HCT116 (cell line): Measurements from ENCODE around the gene BTBD9.

Source experiments
- CEBPB ChIP-seq: IDR thresholded peaks from 2 replicates; pipeline ENCODE4 v1.6.1; 2012; ENCODE audit warnings: low read depth
- EGR1 ChIP-seq: IDR thresholded peaks from 2 replicates; pipeline ENCODE4 v1.6.1; 2012; ENCODE audit warnings: low read depth
- POLR2A ChIP-seq: IDR thresholded peaks from 2 replicates; pipeline ENCODE4 v1.7.0; 2011; ENCODE audit warnings: borderline replicate concordance; ENCODE audit not compliant: insufficient read depth, insufficient read length; ENCODE audit errors: extremely low read depth
- SP1 ChIP-seq: IDR thresholded peaks from 2 replicates; pipeline ENCODE4 v1.6.1; 2012; ENCODE audit warnings: low read depth
- TCF7L2 ChIP-seq: IDR thresholded peaks from 2 replicates; pipeline ENCODE4 v1.7.0; 2011; ENCODE audit warnings: borderline replicate concordance, inconsistent platforms; ENCODE audit not compliant: insufficient read depth, insufficient read length; ENCODE audit errors: extremely low read depth
- TF ChIP-seq, protein P1 (sequence below), 3 experiments: fragments of 200-600 bp in 1 of 3; sonication (generic) in 1 of 3; IDR thresholded peaks in 2 of 3; conservative IDR thresholded peaks in 1 of 3; 2 replicates each; pipeline ENCODE4 v1.5.1; 2012 to 2017; ENCODE audit warnings: low read depth in 2 of 3, low read length in 2 of 3, antibody characterized with exemption in 1 of 3, borderline replicate concordance in 1 of 3, control low read depth in 1 of 3, mild to moderate bottlenecking in 1 of 3, mixed read lengths in 1 of 3, mixed run types in 1 of 3, moderate library complexity in 1 of 3; ENCODE audit not compliant: insufficient read depth in 1 of 3

DNA sequence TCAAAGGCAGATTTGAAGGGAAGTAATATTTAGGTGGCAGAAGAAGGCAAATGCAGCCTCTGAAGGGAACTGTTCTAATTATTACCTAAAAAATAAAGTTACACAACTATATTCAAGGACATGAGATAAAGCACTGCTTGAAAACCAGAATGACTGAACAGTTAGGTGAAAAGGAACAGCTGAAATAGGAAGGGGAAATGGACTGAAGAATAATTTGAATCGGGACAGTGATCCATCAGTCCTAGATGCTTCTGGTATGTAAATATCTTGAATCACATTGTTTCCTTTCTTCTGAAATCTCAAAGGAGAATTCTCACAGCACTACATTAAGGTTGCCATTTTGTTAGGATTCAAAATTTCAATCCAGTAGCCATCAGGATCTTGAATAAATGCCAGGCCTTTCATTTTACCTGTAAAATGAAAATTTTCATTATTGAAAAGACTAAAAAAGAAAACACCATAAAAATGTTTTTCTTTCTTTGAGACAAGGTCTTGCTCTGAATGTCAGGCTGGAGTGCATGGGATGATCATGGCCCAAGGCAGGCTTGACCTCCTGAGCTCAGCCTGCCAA is 37.3 kb upstream of the BTBD9 start:
- TF ChIP-seq, protein P1, sequence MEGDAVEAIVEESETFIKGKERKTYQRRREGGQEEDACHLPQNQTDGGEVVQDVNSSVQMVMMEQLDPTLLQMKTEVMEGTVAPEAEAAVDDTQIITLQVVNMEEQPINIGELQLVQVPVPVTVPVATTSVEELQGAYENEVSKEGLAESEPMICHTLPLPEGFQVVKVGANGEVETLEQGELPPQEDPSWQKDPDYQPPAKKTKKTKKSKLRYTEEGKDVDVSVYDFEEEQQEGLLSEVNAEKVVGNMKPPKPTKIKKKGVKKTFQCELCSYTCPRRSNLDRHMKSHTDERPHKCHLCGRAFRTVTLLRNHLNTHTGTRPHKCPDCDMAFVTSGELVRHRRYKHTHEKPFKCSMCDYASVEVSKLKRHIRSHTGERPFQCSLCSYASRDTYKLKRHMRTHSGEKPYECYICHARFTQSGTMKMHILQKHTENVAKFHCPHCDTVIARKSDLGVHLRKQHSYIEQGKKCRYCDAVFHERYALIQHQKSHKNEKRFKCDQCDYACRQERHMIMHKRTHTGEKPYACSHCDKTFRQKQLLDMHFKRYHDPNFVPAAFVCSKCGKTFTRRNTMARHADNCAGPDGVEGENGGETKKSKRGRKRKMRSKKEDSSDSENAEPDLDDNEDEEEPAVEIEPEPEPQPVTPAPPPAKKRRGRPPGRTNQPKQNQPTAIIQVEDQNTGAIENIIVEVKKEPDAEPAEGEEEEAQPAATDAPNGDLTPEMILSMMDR (IDR thresholded peaks at IDR 0.05 in 2 of 3, conservative IDR thresholded peaks at IDR 0.05 in 1 of 3; ENCODE audit: borderline replicate concordance in 1 of 3, insufficient read depth in 1 of 3, low read depth in 2 of 3, low read length in 2 of 3) = no peak
- no peak for TF ChIP-seq SP1
- TF ChIP-seq TCF7L2 = no peak
- TF ChIP-seq CEBPB = no peak
- TF ChIP-seq POLR2A = no peak
- no peak for TF ChIP-seq EGR1
